ENCODE measurements around the gene CLEC3A. TPM values are rescaled to one million over a fixed set of nuclear protein-coding genes. Genes with fewer than 3 reads are reported as not detected.

CLEC3A gene
- total and polyA plus RNA-seq, 4 donors = not detected

DNA sequence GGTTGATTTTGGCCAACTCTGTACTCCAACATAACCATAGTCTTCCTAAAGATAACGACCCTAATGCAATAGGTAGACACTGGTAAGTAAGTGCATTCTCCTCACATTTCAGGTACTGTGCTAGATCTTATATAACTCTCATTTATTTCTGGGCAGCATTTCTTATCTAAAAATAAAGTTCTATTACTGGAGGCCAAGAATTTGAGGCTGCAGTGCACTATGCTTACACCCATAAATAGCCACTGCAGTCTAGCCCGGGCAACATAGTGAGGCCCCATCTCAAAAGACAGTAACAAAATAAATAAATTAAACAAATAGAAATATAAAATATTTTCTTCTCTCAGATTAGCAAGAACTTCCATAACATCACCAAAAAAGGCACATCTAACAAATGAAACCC, 12.7 kb downstream of the CLEC3A start:
- no peaks in the 10 kb centered on the region for H3K9me3 ChIP-seq (ENCODE audit: control insufficient read depth in 4 of 4, low read length in 3 of 4)
- H3K27ac ChIP-seq (ENCODE audit: low read depth in 1 of 2, low read length in 2 of 2) = no peak overlapping the region
- no peaks in the 10 kb centered on the region for H3K36me3 ChIP-seq (ENCODE audit: control insufficient read depth in 4 of 4, insufficient read depth in 3 of 4, low read depth in 1 of 4, low read length in 3 of 4)
- TF ChIP-seq NR2F2 (IDR thresholded peaks at IDR 0.05) (no peak), EGR1 (IDR thresholded peaks at IDR 0.05; ENCODE audit: low read depth in 2 of 2) (no peak), SP1 (IDR thresholded peaks at IDR 0.05) (no peak), FOXA1 (IDR thresholded peaks at IDR 0.05) (no peak), HNF4G (IDR thresholded peaks at IDR 0.05) (no peak), GABPA (IDR thresholded peaks at IDR 0.05 in 1 of 2, conservative IDR thresholded peaks at IDR 0.05 in 1 of 2) (no peak), JUND (IDR thresholded peaks at IDR 0.05) (no peak), RXRA (IDR thresholded peaks at IDR 0.05) (no peak)
- TF ChIP-seq, protein P1, sequence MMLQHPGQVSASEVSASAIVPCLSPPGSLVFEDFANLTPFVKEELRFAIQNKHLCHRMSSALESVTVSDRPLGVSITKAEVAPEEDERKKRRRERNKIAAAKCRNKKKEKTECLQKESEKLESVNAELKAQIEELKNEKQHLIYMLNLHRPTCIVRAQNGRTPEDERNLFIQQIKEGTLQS (IDR thresholded peaks at IDR 0.05) = no peak
- TF ChIP-seq, protein P2, sequence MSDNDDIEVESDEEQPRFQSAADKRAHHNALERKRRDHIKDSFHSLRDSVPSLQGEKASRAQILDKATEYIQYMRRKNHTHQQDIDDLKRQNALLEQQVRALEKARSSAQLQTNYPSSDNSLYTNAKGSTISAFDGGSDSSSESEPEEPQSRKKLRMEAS (IDR thresholded peaks at IDR 0.05) = no peak
- H3K4me3 ChIP-seq (ENCODE audit: low read depth in 1 of 3, low read length in 3 of 3) = no peak overlapping the region
- no peak overlapping the region for H3K9ac ChIP-seq (ENCODE audit: low read depth in 1 of 2, low read length in 2 of 2)
- H3K4me1 ChIP-seq (ENCODE audit: control insufficient read depth in 4 of 4, insufficient read depth in 4 of 4, low read length in 3 of 4) = no peaks in the 10 kb centered on the region
- 69% methylated on average over 2 of the region's 2 CpGs for WGBS
- DNase-seq (ENCODE audit: low spot score) = no peak
- H3K27me3 ChIP-seq (ENCODE audit: control insufficient read depth in 4 of 4, insufficient read depth in 4 of 4, low read length in 3 of 4) = peaks cover 0 to 5% (median 0%) of the 10 kb centered on the region in 4 donors

DNA sequence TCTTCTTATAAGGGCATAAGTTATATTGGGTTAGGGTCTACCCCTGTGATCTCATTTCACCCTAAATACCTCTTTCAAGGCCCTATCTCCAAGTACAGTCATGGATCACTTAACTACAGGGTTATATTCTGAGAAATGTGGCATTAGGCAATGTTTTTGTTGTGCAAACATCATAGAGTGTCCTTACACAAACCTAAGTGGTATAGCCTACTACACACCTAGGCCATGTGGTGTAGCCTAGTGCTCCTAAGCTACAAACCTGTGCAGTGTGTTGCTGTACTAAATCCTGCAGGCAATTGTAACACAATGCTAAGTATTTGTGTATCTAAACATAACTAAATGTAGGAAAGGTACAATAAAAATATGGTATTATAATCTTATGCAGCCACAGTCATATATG, 18.0 kb downstream of the CLEC3A start:
- Histone ChIP-seq H3K27ac (ENCODE audit: low read depth in 1 of 2, low read length in 2 of 2) (no peak overlapping the region), H3K27me3 (ENCODE audit: control insufficient read depth in 4 of 4, insufficient read depth in 4 of 4, low read length in 3 of 4) (peaks cover 0 to 5% (median 1%) of the 10 kb centered on the region in 4 donors), H3K9me3 (ENCODE audit: control insufficient read depth in 4 of 4, low read length in 3 of 4) (no peaks in the 10 kb centered on the region), H3K4me3 (ENCODE audit: low read depth in 1 of 3, low read length in 3 of 3) (no peak overlapping the region), H3K4me1 (ENCODE audit: control insufficient read depth in 4 of 4, insufficient read depth in 4 of 4, low read length in 3 of 4) (no peaks in the 10 kb centered on the region), H3K9ac (ENCODE audit: low read depth in 1 of 2, low read length in 2 of 2) (no peak overlapping the region), H3K36me3 (ENCODE audit: control insufficient read depth in 4 of 4, insufficient read depth in 3 of 4, low read depth in 1 of 4, low read length in 3 of 4) (no peaks in the 10 kb centered on the region)
- DNase-seq (ENCODE audit: low spot score) = no peak
- no peak for TF ChIP-seq TAF1 (conservative IDR thresholded peaks at IDR 0.05)
- no peak for TF ChIP-seq RXRA (IDR thresholded peaks at IDR 0.05)
- TF ChIP-seq HNF4A (conservative IDR thresholded peaks at IDR 0.05) = no peak
- TF ChIP-seq, protein P3, sequence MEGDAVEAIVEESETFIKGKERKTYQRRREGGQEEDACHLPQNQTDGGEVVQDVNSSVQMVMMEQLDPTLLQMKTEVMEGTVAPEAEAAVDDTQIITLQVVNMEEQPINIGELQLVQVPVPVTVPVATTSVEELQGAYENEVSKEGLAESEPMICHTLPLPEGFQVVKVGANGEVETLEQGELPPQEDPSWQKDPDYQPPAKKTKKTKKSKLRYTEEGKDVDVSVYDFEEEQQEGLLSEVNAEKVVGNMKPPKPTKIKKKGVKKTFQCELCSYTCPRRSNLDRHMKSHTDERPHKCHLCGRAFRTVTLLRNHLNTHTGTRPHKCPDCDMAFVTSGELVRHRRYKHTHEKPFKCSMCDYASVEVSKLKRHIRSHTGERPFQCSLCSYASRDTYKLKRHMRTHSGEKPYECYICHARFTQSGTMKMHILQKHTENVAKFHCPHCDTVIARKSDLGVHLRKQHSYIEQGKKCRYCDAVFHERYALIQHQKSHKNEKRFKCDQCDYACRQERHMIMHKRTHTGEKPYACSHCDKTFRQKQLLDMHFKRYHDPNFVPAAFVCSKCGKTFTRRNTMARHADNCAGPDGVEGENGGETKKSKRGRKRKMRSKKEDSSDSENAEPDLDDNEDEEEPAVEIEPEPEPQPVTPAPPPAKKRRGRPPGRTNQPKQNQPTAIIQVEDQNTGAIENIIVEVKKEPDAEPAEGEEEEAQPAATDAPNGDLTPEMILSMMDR (IDR thresholded peaks at IDR 0.05; ENCODE audit: low read depth, low read length, missing input control) = no peak
- TF ChIP-seq, protein P2 (IDR thresholded peaks at IDR 0.05) = no peak
- no peak for TF ChIP-seq NR2F2 (IDR thresholded peaks at IDR 0.05)
- TF ChIP-seq, protein P4, sequence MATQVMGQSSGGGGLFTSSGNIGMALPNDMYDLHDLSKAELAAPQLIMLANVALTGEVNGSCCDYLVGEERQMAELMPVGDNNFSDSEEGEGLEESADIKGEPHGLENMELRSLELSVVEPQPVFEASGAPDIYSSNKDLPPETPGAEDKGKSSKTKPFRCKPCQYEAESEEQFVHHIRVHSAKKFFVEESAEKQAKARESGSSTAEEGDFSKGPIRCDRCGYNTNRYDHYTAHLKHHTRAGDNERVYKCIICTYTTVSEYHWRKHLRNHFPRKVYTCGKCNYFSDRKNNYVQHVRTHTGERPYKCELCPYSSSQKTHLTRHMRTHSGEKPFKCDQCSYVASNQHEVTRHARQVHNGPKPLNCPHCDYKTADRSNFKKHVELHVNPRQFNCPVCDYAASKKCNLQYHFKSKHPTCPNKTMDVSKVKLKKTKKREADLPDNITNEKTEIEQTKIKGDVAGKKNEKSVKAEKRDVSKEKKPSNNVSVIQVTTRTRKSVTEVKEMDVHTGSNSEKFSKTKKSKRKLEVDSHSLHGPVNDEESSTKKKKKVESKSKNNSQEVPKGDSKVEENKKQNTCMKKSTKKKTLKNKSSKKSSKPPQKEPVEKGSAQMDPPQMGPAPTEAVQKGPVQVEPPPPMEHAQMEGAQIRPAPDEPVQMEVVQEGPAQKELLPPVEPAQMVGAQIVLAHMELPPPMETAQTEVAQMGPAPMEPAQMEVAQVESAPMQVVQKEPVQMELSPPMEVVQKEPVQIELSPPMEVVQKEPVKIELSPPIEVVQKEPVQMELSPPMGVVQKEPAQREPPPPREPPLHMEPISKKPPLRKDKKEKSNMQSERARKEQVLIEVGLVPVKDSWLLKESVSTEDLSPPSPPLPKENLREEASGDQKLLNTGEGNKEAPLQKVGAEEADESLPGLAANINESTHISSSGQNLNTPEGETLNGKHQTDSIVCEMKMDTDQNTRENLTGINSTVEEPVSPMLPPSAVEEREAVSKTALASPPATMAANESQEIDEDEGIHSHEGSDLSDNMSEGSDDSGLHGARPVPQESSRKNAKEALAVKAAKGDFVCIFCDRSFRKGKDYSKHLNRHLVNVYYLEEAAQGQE (IDR thresholded peaks at IDR 0.05) = no peak
- TF ChIP-seq FOXA2 (IDR thresholded peaks at IDR 0.05) = no peak

Measured in liver (tissue), 9 donors.